KOPT-K1 (cell line): ENCODE data around the gene GNL1.
"Not testable (repeated sequence)": the region's sequence is repeated elsewhere in the genome, so short reads cannot be mapped to it uniquely, and the experiment has no call there.

Experiments used
- H3K27ac ChIP-seq: fragments of 200-600 bp; sonication (generic); 2 replicates; pipeline ENCODE4 v1.5.1; 2016; ENCODE audit warnings: antibody characterized with exemption, mild to moderate bottlenecking, low read depth, low read length; ENCODE audit not compliant: poor library complexity, severe bottlenecking
- H3K36me3 ChIP-seq: fragments of 200-600 bp; sonication (generic); 2 replicates; pipeline ENCODE4 v1.5.1; 2017; ENCODE audit warnings: antibody characterized with exemption, mild to moderate bottlenecking, low read length, moderate library complexity; ENCODE audit not compliant: insufficient read depth
- H3K9me3 ChIP-seq: fragments of 200-600 bp; sonication (generic); 2 replicates; pipeline ENCODE4 v1.5.1; 2017; ENCODE audit warnings: antibody characterized with exemption, low read length, mild to moderate bottlenecking; ENCODE audit not compliant: insufficient read depth, poor library complexity, severe bottlenecking

GNL1 gene

GRCh38 chr6:30521952-30522351 lies 34.3 kb downstream of the GNL1 start:
- H3K36me3 ChIP-seq, H3K27ac ChIP-seq: not testable (repeated sequence)
- peaks cover 15% of the 10 kb centered on the region for H3K9me3 ChIP-seq

- H3K36me3 ChIP-seq, H3K27ac ChIP-seq: not testable (repeated sequence)
- peaks cover 15% of the 10 kb centered on the region for H3K9me3 ChIP-seq
These were observed 35.2 kb downstream of the GNL1 start for GRCh38 chr6:30521082-30521481.

- H3K27ac ChIP-seq: no peak overlapping the region
These were observed 35.8 kb downstream of the GNL1 start for GRCh38 chr6:30520522-30520921.

GRCh38 chr6:30518505-30519145 lies 37.7 kb downstream of the GNL1 start:
- H3K9me3 ChIP-seq: peaks cover 15% of the 10 kb centered on the region
- not testable (repeated sequence) for H3K36me3 ChIP-seq
- H3K27ac ChIP-seq: peak overlapping the region; percentile 20

More at GRCh38 chr6:30520522-30520921, 35.8 kb downstream of the GNL1 start:
- Histone ChIP-seq H3K36me3 (no peaks in the 10 kb centered on the region), H3K9me3 (peaks cover 15% of the 10 kb centered on the region)

DNA sequence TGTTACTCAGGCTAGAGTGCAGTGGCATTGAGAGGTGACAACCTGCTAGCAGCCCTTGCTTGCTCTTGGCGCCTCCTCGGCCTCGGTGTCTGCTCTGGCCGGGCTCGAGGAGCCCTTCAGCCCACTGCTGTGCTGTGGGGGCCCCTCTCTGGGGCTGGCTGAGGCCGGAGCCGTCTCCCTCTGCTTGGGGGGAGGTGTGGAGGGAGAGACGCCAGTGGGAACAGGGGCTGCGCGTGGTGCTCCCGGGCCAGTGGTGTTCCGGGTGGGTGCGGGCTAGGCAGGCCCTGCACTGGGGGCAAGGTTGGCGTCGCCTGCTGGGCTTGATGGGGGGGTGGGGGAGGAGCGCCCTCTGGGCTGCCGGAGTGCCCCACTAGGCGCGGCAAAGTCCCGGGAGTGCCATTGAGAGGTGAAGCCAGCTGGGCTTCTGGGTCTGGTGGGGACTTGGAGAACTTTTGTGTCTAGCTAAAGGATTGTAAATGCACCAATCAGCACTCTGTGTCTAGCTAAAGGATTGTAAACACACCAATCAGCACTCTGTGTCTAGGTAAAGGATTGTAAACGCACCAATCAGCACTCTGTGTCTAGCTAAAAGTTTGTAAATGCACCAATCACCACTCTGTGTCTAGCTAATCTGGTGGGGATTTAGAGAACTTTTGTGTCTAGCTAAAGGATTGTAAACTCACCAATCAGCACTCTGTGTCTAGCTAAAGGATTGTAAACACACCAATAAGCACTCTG lies 38.4 kb downstream of the GNL1 start:
- Histone ChIP-seq H3K9me3 (peaks cover 15% of the 10 kb centered on the region), H3K27ac (peak overlapping the region; percentile 86)
- H3K36me3 ChIP-seq: not testable (repeated sequence)

DNA sequence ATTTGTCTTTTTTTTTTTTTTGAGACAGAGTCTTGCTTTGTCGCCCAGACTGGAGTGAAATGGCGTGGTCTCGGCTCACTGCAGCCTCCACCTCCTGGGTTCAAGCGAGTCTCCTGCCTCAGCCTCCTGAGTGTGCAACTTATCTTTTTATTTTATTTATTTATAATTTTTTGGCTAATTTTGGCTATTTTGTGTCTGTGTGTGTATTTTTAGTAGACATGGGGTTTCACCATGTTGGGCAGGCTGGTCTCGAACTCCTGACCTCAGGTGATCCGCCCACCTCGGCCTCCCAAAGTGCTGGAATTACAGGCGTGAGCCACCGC lies 39.6 kb downstream of the GNL1 start:
- not testable (repeated sequence) for H3K36me3 ChIP-seq
- H3K27ac ChIP-seq: peak overlapping the region; percentile 86
- H3K9me3 ChIP-seq: peaks cover 15% of the 10 kb centered on the region

- Histone ChIP-seq H3K27ac (peak overlapping the region; percentile 86), H3K9me3 (peaks cover 15% of the 10 kb centered on the region)
These were observed 40.1 kb downstream of the GNL1 start for GRCh38 chr6:30515944-30516753.

GRCh38 chr6:30515106-30515505 lies 41.2 kb downstream of the GNL1 start:
- peak overlapping the region; percentile 86 for H3K27ac ChIP-seq
- no peaks in the 10 kb centered on the region for H3K36me3 ChIP-seq

More at GRCh38 chr6:30515944-30516753, 40.1 kb downstream of the GNL1 start:
- no peaks in the 10 kb centered on the region for H3K36me3 ChIP-seq

DNA sequence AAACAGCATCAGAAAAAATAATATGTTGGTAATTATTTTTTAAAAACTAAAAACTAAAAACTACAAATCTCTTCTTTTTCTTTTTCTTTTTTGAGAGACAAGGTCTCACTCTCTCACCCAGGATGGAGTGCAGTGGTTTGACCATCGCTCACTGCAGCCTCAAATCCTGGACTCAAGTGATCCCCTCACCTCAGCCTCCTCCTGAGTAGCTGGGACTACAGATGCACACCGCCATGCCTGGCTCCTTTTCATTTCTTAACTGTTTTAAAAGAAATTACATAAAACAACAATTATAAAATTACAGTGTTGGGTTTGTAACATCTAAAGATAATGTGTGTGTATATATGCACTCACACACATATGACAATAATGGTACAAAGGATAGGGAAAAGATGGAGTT lies 42.8 kb downstream of the GNL1 start:
- Histone ChIP-seq H3K36me3 (no peaks in the 10 kb centered on the region), H3K9me3 (peaks cover 9% of the 10 kb centered on the region), H3K27ac (no peak overlapping the region)

More at GRCh38 chr6:30515106-30515505, 41.2 kb downstream of the GNL1 start:
- H3K9me3 ChIP-seq: peaks cover 15% of the 10 kb centered on the region

GRCh38 chr6:30511169-30511546 lies 45.1 kb downstream of the GNL1 start:
- H3K9me3 ChIP-seq: no peaks in the 10 kb centered on the region
- H3K27ac ChIP-seq: peak overlapping the region; percentile 86
- H3K36me3 ChIP-seq: no peaks in the 10 kb centered on the region

DNA sequence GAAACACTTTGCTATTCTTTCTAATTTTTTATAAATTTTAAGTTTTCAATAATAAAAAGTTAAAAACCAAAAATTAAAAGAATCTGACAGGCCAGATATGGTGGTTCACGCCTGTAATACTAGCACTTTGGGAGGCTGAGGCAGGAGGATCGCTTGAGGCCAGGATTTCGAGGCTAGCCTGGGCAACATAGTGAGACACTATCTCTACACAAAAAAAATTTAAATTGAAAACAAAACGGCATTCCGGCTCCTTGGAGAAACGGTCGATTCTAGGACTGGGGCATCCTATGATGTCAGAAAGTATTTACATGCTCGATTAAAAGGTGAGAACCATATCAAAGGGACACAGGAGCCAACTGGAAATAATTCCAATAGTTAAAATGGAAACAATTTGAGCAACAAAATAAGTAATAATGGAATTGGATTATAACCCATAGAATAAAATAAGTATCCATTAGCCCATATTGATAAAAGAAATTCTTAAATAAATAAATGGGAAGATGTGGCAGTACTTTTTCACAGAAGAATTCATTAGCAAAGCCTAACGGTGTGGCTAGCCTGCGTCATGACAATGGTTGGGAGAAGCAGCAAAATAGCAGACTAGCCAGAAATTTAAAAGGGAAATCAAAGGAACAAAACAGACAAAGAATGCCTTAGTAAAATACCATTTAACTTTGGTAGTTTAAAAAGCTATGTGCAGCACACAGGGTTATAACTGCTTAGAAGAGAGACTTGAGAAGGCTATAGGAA lies 45.7 kb downstream of the GNL1 start:
- no peaks in the 10 kb centered on the region for H3K36me3 ChIP-seq
- no peaks in the 10 kb centered on the region for H3K9me3 ChIP-seq
- H3K27ac ChIP-seq: peak overlapping the region; percentile 86

DNA sequence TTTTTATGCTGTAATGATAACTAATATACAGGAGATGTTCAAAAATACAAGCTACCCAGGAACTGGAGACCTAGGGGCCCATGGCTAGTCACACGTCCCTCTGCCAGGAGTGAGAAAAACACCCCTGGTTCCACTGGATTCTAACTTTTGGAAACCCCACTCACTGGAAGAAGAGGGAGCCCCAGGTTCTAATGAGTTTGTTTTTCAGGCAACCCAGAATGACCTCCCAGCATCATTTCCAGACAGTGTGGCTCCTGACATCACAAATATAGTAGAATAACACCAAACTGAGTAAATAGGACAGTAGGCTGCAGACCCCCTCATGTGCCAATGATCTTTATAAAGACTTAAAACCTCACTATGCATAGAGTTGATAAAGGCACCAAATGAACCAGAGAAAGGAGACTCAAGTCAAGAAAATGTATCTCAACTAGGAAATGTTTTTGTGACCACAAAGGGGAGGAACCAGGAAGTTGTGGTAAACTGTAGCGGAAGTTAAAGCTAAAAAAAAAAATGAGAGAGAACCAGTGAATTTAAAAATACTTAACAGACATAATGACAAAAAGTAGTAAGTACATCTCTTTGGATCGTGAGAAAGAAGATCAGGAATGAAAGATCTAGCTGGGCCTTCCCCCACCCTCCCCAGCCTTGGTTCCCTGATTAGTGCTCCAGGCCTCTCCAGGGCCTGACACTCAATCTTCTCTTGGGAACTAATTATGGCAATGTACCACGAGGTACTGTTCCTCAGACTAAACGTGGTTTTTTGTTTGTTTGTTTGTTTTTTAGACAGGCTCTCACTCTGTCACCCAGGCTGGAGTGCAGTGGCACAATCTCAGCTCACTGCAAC lies 47.2 kb downstream of the GNL1 start:
- H3K9me3 ChIP-seq: no peaks in the 10 kb centered on the region
- peak overlapping the region; percentile 86 for H3K27ac ChIP-seq
- H3K36me3 ChIP-seq: no peaks in the 10 kb centered on the region

DNA sequence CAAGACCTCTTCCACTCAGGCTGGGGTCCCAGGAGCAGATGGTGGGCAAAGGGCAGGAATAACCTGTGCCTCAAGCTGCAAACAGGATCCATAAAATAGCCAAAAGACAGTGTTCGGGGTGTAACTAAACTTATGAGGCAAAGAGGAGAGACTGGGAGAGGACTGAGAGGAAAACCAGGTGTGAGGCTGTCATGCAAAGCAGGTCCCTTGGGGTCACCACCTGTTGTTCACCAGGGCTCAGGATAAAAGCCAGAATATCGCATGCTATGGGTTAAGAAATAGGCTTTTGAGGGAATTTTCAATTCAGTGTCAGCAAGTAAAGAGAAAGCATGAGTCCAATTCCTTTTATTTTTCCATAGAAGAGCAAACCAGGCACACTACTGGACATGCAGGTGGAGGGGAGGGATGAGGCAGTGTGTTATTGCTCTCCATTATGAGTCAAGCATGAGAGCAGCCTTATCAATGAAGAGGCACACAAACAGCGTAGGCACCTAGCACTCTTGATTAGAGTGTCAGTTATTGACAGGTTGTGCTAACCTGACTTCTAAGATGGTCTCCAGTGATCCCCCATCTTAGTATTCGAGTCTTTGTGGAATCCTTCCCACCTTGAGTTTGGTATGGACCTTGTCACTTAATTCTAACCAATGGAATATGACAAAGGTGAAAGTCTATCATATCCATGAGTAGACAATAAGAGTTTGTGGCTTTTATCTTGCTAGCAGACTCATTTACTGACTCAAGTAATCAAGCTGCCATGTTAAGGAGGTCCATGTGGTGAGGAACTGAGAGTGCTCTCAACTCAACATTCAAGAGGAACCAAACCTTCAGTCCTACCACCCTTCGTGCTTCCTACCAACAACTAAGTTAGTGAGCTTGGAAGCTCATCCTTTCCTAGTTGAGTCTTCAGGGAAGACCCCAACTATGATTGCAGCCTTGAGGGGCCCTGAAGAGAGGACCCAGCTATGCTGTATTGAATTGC lies 48.2 kb downstream of the GNL1 start:
- Histone ChIP-seq H3K36me3 (no peaks in the 10 kb centered on the region), H3K27ac (peak overlapping the region; percentile 86), H3K9me3 (no peaks in the 10 kb centered on the region)
